HG03135 (cell line): Measurements from ENCODE around the gene IWS1.
"Not testable (repeated sequence)": the region's sequence is repeated elsewhere in the genome, so short reads cannot be mapped to it uniquely, and the experiment has no call there.

Experiments
- ATAC-seq: cut with Tn5 transposase; IDR thresholded peaks from one replicate; pipeline ENCODE4 v1.9.1; 2021; ENCODE audit warnings: mild to moderate bottlenecking, moderate library complexity; ENCODE audit not compliant: unreplicated experiment

The IWS1 gene

GRCh38 chr2:127526132-127527000, at the start of gene IWS1:
Gene IWS1 (minus strand): TSS chr2:127526489. CDS start chr2:127526208, 281 bp downstream.
- ATAC-seq: peak; percentile 90

- ATAC-seq: no peak
These were observed 49.7 kb upstream of the IWS1 start for GRCh38 chr2:127575941-127576432.

DNA sequence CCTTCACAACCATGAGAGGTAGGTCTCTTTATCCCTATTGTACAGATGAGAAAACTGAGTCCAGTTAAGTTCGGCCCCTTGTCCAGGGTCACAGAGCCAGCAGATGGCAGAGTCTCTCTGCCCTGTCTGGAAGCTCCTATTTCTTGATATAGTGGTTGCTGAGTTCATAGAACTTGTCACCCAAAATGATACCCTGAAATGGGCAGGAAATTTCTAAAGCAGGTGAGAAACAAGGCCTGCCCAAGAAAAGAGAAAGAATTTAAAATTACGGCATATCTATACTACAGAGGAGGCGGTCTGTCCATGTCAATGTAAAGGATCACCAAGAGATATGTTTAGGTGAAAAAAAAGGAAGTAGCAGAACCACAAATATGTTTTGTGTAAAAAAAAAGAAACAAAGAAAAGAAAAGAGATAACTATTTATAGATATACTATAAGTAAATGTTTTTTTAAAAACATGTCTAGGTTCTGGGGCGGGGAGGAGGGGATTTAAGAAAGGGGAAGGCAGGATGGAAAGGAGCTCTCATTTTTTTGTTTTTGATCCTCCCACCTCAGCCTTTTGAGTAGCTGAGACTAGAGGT, 49.0 kb upstream of the IWS1 start:
- ATAC-seq: no peak

- ATAC-seq: no peak
These were observed 48.4 kb upstream of the IWS1 start for GRCh38 chr2:127574656-127575055.

DNA sequence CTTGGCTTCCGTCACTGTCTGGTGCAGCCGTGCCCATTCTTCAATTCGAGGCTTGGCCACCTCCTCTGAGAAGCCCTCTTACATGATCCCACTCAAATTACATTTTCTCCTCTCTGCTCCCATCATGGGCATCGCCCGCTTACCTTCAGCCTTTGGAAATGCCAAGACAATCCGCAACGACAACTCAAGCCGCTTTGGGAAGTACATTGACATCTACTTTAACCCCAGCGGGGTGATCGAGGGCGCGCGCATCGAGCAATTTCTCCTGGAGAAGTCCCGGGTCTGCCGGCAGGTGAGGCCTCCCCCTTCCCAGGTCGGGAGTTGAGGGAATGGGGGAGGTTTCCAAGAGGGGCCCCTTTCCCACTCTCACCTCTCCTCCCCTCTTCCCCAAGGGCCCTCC, 47.5 kb upstream of the IWS1 start:
- ATAC-seq: no peak

GRCh38 chr2:127573298-127573697, 47.0 kb upstream of the IWS1 start:
- ATAC-seq: no peak

DNA sequence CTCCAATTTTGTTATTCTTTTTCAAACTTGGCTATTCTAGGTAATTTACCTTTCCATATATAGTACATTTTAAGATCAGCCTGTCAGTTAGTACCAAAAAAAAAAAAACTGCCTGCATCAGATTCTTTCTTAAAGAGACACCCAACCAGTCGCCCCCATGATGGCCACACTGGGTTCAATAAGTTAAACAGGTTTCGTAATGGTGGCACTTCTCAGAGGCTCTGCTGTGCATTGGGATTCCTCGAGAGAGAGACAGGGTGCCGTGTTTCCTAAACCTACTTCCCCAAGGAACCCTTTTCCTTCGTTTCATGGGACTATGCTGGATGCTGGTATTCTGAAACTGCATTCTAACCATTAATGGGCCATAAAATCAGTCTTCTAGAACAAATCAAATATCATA, 46.6 kb upstream of the IWS1 start:
- no peak for ATAC-seq

GRCh38 chr2:127572352-127572751, 46.1 kb upstream of the IWS1 start:
- ATAC-seq: not testable (repeated sequence)

GRCh38 chr2:127570282-127571250, 44.3 kb upstream of the IWS1 start:
- no peak for ATAC-seq

DNA sequence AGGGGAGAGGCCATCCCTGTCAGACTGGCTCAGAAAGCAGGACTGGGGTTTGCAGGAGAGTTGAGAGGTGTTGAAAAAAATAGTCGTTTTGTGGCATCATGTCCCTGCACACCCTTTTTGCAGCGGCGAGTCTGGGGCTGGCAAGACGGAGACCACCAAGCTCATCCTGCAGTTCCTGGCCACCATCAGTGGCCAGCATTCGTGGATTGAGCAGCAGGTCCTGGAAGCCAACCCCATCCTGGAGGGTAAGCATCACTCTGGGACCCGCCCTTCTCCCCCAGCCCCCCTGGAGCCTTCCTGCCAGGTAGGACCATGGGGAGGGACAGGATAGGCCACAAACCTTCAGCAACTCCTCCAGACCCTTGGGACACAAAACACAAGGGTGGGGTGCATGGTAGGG, 43.4 kb upstream of the IWS1 start:
- ATAC-seq: no peak

DNA sequence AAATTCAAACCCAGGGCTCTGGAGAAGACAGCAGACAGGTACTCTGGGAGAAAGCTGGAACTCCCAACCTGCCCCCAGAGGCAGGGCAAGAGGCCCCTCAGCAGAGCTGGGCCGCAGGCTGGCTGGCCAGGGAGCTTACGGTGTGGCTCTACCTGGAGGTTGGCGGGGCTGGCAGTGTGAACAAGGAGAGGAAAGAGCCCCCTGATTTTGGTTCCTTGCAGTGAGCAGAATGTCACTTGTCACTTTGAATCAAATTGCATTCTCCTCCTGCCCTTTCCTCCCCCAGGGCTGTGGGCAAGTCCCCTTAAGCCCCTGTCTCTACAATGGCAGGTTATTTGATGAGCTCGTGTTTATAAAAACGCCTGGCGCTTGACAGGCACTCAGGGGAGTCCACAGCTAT, 41.8 kb upstream of the IWS1 start:
- ATAC-seq: no peak

DNA sequence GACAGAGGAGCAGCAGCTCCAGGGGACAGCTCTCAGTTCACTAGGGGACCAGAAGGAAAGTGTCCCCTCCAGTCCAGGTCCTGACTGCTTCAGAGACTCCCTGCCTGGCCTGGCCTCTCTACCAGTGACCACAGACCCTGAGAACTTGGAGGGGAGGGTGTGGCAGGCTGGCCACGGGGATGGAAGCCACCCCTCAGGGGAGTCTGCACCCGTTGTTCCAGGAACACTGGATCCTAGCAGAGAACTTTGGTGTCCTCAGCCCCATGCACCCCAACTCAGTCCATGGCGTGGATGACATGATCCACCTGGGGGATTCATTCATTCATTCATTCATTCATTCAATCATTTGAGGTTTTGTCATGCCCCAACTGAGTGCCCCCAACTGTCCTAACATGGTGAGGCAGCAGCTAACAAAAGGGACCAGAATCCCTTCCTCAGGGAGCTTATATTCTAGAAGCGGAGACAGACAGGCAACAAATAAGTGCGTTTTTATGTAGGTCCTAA, 41.1 kb upstream of the IWS1 start:
- no peak for ATAC-seq

DNA sequence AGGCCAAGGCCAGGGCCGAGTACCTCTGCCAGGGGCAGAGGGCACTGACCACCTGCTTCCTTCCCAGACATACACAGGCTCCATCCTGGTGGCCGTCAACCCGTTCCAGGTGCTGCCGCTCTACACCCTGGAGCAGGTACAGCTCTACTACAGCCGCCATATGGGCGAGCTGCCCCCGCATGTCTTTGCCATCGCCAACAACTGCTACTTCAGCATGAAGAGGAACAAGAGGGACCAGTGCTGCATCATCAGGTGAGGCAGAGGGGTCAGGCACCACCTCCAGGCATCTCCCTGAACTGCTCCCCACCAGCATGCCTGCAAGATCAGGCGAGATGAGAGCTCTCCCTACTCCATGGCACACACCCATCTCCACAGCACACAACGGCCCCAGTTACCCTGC, 40.3 kb upstream of the IWS1 start:
- ATAC-seq: no peak

DNA sequence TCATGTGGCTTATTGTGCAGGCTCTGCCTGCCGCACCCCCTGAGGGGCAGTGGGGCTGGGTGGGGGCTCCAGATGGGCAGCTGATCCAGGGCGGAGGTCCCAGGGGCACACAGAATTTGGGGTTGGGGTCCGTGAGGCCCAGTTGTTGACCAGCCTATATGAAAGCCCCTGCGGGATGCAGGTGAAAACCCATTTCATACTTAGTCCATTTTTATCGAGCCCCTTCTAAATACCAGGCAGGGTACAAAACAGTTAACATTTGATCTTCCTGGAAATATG, 39.8 kb upstream of the IWS1 start:
- ATAC-seq: no peak

- no peak for ATAC-seq
These were observed 39.2 kb upstream of the IWS1 start for GRCh38 chr2:127565261-127566138.

GRCh38 chr2:127564429-127565260, 38.4 kb upstream of the IWS1 start:
- no peak for ATAC-seq

GRCh38 chr2:127563458-127564428, 37.5 kb upstream of the IWS1 start:
- ATAC-seq: peak; percentile 98

- no peak for ATAC-seq
These were observed 36.6 kb upstream of the IWS1 start for GRCh38 chr2:127562936-127563335.
